KMS-11 (cell line): Measurements from ENCODE around the gene SCN4B.

Experiments
- H2AFZ ChIP-seq: fragments of 200-600 bp; sonication (generic); 2 replicates; pipeline ENCODE4 v1.6.1; 2016; ENCODE audit warnings: antibody characterized with exemption, mixed run types, low read depth
- H3K27ac ChIP-seq: fragments of 200-600 bp; sonication (generic); 2 replicates; pipeline ENCODE4 v1.6.1; 2016; ENCODE audit warnings: mild to moderate bottlenecking, mixed run types
- H3K27me3 ChIP-seq: fragments of 200-600 bp; sonication (generic); 2 replicates; pipeline ENCODE4 v1.6.1; 2017; ENCODE audit warnings: mild to moderate bottlenecking, low read depth, mixed run types, moderate library complexity; ENCODE audit not compliant: insufficient read depth
- H3K36me3 ChIP-seq: fragments of 200-600 bp; sonication (generic); 2 replicates; pipeline ENCODE4 v1.6.1; 2017; ENCODE audit warnings: mild to moderate bottlenecking, mixed run types; ENCODE audit not compliant: insufficient read depth
- H3K4me1 ChIP-seq: fragments of 200-600 bp; sonication (generic); 2 replicates; pipeline ENCODE4 v1.6.1; 2016; ENCODE audit warnings: mild to moderate bottlenecking, low read depth, mixed run types; ENCODE audit not compliant: poor library complexity, severe bottlenecking
- H3K4me2 ChIP-seq: fragments of 200-600 bp; sonication (generic); 2 replicates; pipeline ENCODE4 v1.7.0; 2016; ENCODE audit warnings: mild to moderate bottlenecking, mixed run types
- H3K4me3 ChIP-seq: fragments of 200-600 bp; sonication (generic); IDR thresholded peaks from 2 replicates; pipeline ENCODE4 v1.6.1; 2017; ENCODE audit warnings: low read depth, low read length, mixed read lengths; ENCODE audit not compliant: insufficient read depth
- H3K79me2 ChIP-seq: fragments of 200-600 bp; sonication (generic); 2 replicates; pipeline ENCODE4 v1.6.1; 2016; ENCODE audit warnings: low read depth, mixed run types; ENCODE audit not compliant: insufficient read depth
- H3K9ac ChIP-seq: fragments of 200-600 bp; sonication (generic); 2 replicates; pipeline ENCODE4 v1.6.1; 2016; ENCODE audit warnings: mild to moderate bottlenecking, mixed run types
- H4K20me1 ChIP-seq: fragments of 200-600 bp; sonication (generic); 2 replicates; pipeline ENCODE4 v1.6.1; 2016; ENCODE audit warnings: mild to moderate bottlenecking, mixed run types; ENCODE audit not compliant: insufficient read depth
- TF ChIP-seq, protein P1 (sequence below): fragments of 200-600 bp; sonication (generic); conservative IDR thresholded peaks from 2 replicates; pipeline ENCODE4 v1.6.1; 2017; ENCODE audit warnings: low read depth, mild to moderate bottlenecking, antibody characterized with exemption, low read length, moderate library complexity, mixed read lengths

The SCN4B gene

DNA sequence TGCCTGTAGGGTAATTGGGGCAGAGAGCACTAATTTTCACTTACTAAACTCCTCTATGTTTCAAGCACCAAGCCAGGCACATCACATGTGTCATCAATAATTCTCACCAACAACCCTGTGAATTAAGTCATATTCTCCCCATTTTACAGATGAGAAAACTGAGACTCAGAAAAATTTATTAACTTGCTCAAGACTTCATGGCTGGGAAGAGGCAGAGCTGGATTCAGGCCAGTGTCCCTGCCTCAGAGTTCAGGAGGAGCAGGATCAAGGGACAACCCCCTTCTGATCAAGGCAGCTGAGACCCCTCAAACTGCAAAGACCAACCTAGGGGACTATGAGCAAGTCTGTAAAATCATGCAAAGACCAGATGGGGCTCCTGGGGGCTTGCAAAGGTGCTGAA lies 68.0 kb downstream of the SCN4B start:
- Histone ChIP-seq H4K20me1 (no peaks in the 10 kb centered on the region), H3K4me3 (no peak overlapping the region), H3K9ac (no peak overlapping the region), H3K27ac (no peak overlapping the region), H3K79me2 (no peaks in the 10 kb centered on the region), H2AFZ (no peak overlapping the region), H3K27me3 (no peaks in the 10 kb centered on the region), H3K4me1 (peaks cover 27% of the 10 kb centered on the region), H3K36me3 (no peaks in the 10 kb centered on the region), H3K4me2 (no peak overlapping the region)
- TF ChIP-seq, protein P1, sequence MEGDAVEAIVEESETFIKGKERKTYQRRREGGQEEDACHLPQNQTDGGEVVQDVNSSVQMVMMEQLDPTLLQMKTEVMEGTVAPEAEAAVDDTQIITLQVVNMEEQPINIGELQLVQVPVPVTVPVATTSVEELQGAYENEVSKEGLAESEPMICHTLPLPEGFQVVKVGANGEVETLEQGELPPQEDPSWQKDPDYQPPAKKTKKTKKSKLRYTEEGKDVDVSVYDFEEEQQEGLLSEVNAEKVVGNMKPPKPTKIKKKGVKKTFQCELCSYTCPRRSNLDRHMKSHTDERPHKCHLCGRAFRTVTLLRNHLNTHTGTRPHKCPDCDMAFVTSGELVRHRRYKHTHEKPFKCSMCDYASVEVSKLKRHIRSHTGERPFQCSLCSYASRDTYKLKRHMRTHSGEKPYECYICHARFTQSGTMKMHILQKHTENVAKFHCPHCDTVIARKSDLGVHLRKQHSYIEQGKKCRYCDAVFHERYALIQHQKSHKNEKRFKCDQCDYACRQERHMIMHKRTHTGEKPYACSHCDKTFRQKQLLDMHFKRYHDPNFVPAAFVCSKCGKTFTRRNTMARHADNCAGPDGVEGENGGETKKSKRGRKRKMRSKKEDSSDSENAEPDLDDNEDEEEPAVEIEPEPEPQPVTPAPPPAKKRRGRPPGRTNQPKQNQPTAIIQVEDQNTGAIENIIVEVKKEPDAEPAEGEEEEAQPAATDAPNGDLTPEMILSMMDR, result no peak

DNA sequence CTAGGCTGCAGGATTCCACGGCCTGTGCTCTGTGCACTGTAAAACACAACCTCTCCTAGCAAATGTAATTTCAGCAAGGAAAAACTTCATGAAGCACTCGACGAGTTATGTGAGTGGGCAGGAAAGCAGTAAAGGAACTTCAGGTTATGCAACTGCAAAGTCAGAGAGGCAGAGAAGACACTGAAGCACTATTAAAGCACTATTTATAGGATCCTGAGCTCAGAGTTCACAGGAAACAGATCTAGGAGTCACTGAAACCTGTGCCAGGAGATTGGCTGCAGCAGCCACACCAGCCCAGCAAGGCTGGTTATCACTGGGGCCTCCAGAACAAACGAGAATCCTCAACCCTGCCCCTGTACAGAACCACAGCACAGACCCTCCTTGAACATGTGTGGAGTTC lies 68.4 kb downstream of the SCN4B start:
- Histone ChIP-seq H3K9ac (no peak overlapping the region), H3K27ac (peak overlapping the region; percentile 30; the same call in 1 of the 2 replicates), H3K36me3 (no peaks in the 10 kb centered on the region), H2AFZ (no peak overlapping the region), H3K79me2 (no peaks in the 10 kb centered on the region), H4K20me1 (no peaks in the 10 kb centered on the region), H3K4me3 (no peak overlapping the region), H3K4me2 (peak overlapping the region; percentile 36; the same call in 1 of the 2 replicates), H3K4me1 (peaks cover 27% of the 10 kb centered on the region), H3K27me3 (no peaks in the 10 kb centered on the region)
- TF ChIP-seq, protein P1, result no peak
